ENCODE results near the gene CDH26. TPM values are rescaled to one million over a fixed set of nuclear protein-coding genes. Genes with fewer than 3 reads are reported as not detected.
"Not testable (repeated sequence)": the region's sequence is repeated elsewhere in the genome, so short reads cannot be mapped to it uniquely, and the experiment has no call there.

Gene CDH26
- total RNA-seq, 6 experiments from 2014 or later: 0.17 to 0.27 TPM; not detected in 4

GRCh38 chr20:59948212-59948611, 10.0 kb upstream of the CDH26 start:
- Mint-ChIP-seq H3K36me3 (ENCODE audit: low read depth) (peaks cover 9% of the 10 kb centered on the region; the same call in 1 of the 2 replicates), H3K27ac (no peak overlapping the region), H3K9me3 (no peaks in the 10 kb centered on the region), H3K4me1 (ENCODE audit: low read depth) (peaks cover 17% of the 10 kb centered on the region), H3K27me3 (ENCODE audit: insufficient read depth) (peaks cover 1% of the 10 kb centered on the region; the same call in 1 of the 2 replicates), H3K4me3 (no peak overlapping the region)
- DNase-seq: no peak
- TF ChIP-seq CTCF (IDR thresholded peaks at IDR 0.05): no peak

- peaks cover 8% of the 10 kb centered on the region; the same call in 1 of the 2 replicates for H3K36me3 Mint-ChIP-seq (ENCODE audit: low read depth)
- peaks cover 17% of the 10 kb centered on the region for H3K4me1 Mint-ChIP-seq (ENCODE audit: low read depth)
- H3K27ac Mint-ChIP-seq: no peak overlapping the region
- H3K27me3 Mint-ChIP-seq (ENCODE audit: insufficient read depth): peaks cover 1% of the 10 kb centered on the region; the same call in 1 of the 2 replicates
- peak; percentile 58 for DNase-seq
- no peaks in the 10 kb centered on the region for H3K9me3 Mint-ChIP-seq
- TF ChIP-seq CTCF (IDR thresholded peaks at IDR 0.05): peak; percentile 84
- H3K4me3 Mint-ChIP-seq: no peak overlapping the region
Measured at GRCh38 chr20:59948828-59949720, 9.1 kb upstream of the CDH26 start.

GRCh38 chr20:59949911-59950310, 8.3 kb upstream of the CDH26 start:
- Mint-ChIP-seq H3K36me3 (ENCODE audit: low read depth) (no peaks in the 10 kb centered on the region), H3K4me1 (ENCODE audit: low read depth) (peaks cover 17% of the 10 kb centered on the region), H3K4me3 (no peak overlapping the region), H3K9me3 (no peaks in the 10 kb centered on the region), H3K27me3 (ENCODE audit: insufficient read depth) (peaks cover 1% of the 10 kb centered on the region; the same call in 1 of the 2 replicates), H3K27ac (no peak overlapping the region)
- no peak for TF ChIP-seq CTCF (IDR thresholded peaks at IDR 0.05)
- DNase-seq: no peak

- Mint-ChIP-seq H3K27ac (no peak overlapping the region), H3K4me1 (ENCODE audit: low read depth) (no peaks in the 10 kb centered on the region), H3K27me3 (ENCODE audit: insufficient read depth) (peaks cover 1% of the 10 kb centered on the region), H3K4me3 (no peak overlapping the region), H3K36me3 (ENCODE audit: low read depth) (no peaks in the 10 kb centered on the region), H3K9me3 (no peaks in the 10 kb centered on the region)
- no peak for TF ChIP-seq CTCF (IDR thresholded peaks at IDR 0.05)
- no peak for DNase-seq
Measured at GRCh38 chr20:59954718-59955117, 3.5 kb upstream of the CDH26 start.

GRCh38 chr20:59955131-59955796, 3.0 kb upstream of the CDH26 start:
- TF ChIP-seq CTCF (IDR thresholded peaks at IDR 0.05): peak; percentile 57
- peaks cover 1% of the 10 kb centered on the region for H3K27me3 Mint-ChIP-seq (ENCODE audit: insufficient read depth)
- no peak overlapping the region for H3K4me3 Mint-ChIP-seq
- DNase-seq: peak; percentile 20
- no peaks in the 10 kb centered on the region for H3K36me3 Mint-ChIP-seq (ENCODE audit: low read depth)
- no peak overlapping the region for H3K27ac Mint-ChIP-seq
- H3K4me1 Mint-ChIP-seq (ENCODE audit: low read depth): no peaks in the 10 kb centered on the region
- no peaks in the 10 kb centered on the region for H3K9me3 Mint-ChIP-seq

GRCh38 chr20:59957568-59957967, 655 bp upstream of the CDH26 start:
- not testable (repeated sequence) for H3K36me3 Mint-ChIP-seq (ENCODE audit: low read depth); H3K4me1 Mint-ChIP-seq (ENCODE audit: low read depth); H3K9me3 Mint-ChIP-seq; H3K27ac Mint-ChIP-seq; DNase-seq; H3K4me3 Mint-ChIP-seq; H3K27me3 Mint-ChIP-seq (ENCODE audit: insufficient read depth)
